ENCODE data around the gene PGLYRP2. TPM values are rescaled to one million over a fixed set of nuclear protein-coding genes. Genes with fewer than 3 reads are reported as not detected.

PGLYRP2 gene
- total and polyA plus RNA-seq, 2 donors (not counting 1 experiment from before 2014, with no cell fraction given) = not detected

GRCh38 chr19:15463861-15464371 is 15.4 kb downstream of the PGLYRP2 start:
- Histone ChIP-seq H3K4me1 (ENCODE audit: control insufficient read depth, extremely low read depth, insufficient read depth, low read length) (no peaks in the 10 kb centered on the region), H4K20me1 (ENCODE audit: control insufficient read depth, extremely low read depth, insufficient read depth, low read length) (no peaks in the 10 kb centered on the region), H3K27me3 (ENCODE audit: control insufficient read depth, insufficient read depth, low read length) (peaks cover 8% of the 10 kb centered on the region), H3K36me3 (ENCODE audit: control insufficient read depth, insufficient read depth, low read length) (no peaks in the 10 kb centered on the region), H3K27ac (ENCODE audit: insufficient read depth, low read length) (no peak overlapping the region), H3K9me3 (ENCODE audit: control insufficient read depth, insufficient read depth, low read depth, low read length) (no peaks in the 10 kb centered on the region), H3K4me3 (replicated peaks in 1 of 4; ENCODE audit: control extremely low read depth in 1 of 4, insufficient read depth in 1 of 4, low read depth in 3 of 4, low read length in 4 of 4) (no peak overlapping the region), H3K79me2 (ENCODE audit: control insufficient read depth, insufficient read depth, low read length) (no peaks in the 10 kb centered on the region), H3K4me2 (ENCODE audit: extremely low read depth, insufficient read depth, low read length) (no peak overlapping the region), H2AFZ (ENCODE audit: low read length) (no peak overlapping the region), H3K9ac (ENCODE audit: insufficient read depth, low read length) (no peak overlapping the region)
- TF ChIP-seq EZH2 (IDR thresholded peaks at IDR 0.05; ENCODE audit: low read length, missing control alignments) = no peak
- no peak for TF ChIP-seq CTCF (conservative IDR thresholded peaks at IDR 0.05 in 1 of 2, IDR thresholded peaks at IDR 0.05 in 1 of 2; ENCODE audit: low read depth in 1 of 2, low read length in 2 of 2)
- DNase-seq (ENCODE audit: low read depth in 2 of 2) = no peak

GRCh38 chr19:15461694-15462093 is 17.6 kb downstream of the PGLYRP2 start:
- no peak for DNase-seq (ENCODE audit: low read depth in 2 of 2)
- H3K79me2 ChIP-seq (ENCODE audit: control insufficient read depth, insufficient read depth, low read length) = no peaks in the 10 kb centered on the region
- H3K27ac ChIP-seq (ENCODE audit: insufficient read depth, low read length) = no peak overlapping the region
- no peaks in the 10 kb centered on the region for H3K9me3 ChIP-seq (ENCODE audit: control insufficient read depth, insufficient read depth, low read depth, low read length)
- H3K4me1 ChIP-seq (ENCODE audit: control insufficient read depth, extremely low read depth, insufficient read depth, low read length) = no peaks in the 10 kb centered on the region
- peaks cover 17% of the 10 kb centered on the region for H3K27me3 ChIP-seq (ENCODE audit: control insufficient read depth, insufficient read depth, low read length)
- no peaks in the 10 kb centered on the region for H3K36me3 ChIP-seq (ENCODE audit: control insufficient read depth, insufficient read depth, low read length)
- H3K4me2 ChIP-seq (ENCODE audit: extremely low read depth, insufficient read depth, low read length) = no peak overlapping the region
- H3K4me3 ChIP-seq (replicated peaks in 1 of 4; ENCODE audit: control extremely low read depth in 1 of 4, insufficient read depth in 1 of 4, low read depth in 3 of 4, low read length in 4 of 4) = no peak overlapping the region
- TF ChIP-seq CTCF (conservative IDR thresholded peaks at IDR 0.05 in 1 of 2, IDR thresholded peaks at IDR 0.05 in 1 of 2; ENCODE audit: low read depth in 1 of 2, low read length in 2 of 2) (no peak), EZH2 (IDR thresholded peaks at IDR 0.05; ENCODE audit: low read length, missing control alignments) (no peak)
- no peak overlapping the region for H3K9ac ChIP-seq (ENCODE audit: insufficient read depth, low read length)
- no peak overlapping the region for H2AFZ ChIP-seq (ENCODE audit: low read length)
- no peaks in the 10 kb centered on the region for H4K20me1 ChIP-seq (ENCODE audit: control insufficient read depth, extremely low read depth, insufficient read depth, low read length)

GRCh38 chr19:15457701-15458484 is 21.4 kb downstream of the PGLYRP2 start:
- Histone ChIP-seq H3K9ac (ENCODE audit: insufficient read depth, low read length) (no peak overlapping the region), H3K27me3 (ENCODE audit: control insufficient read depth, insufficient read depth, low read length) (peaks cover 32% of the 10 kb centered on the region), H3K79me2 (ENCODE audit: control insufficient read depth, insufficient read depth, low read length) (no peaks in the 10 kb centered on the region), H4K20me1 (ENCODE audit: control insufficient read depth, extremely low read depth, insufficient read depth, low read length) (no peaks in the 10 kb centered on the region), H3K4me3 (replicated peaks in 1 of 4; ENCODE audit: control extremely low read depth in 1 of 4, insufficient read depth in 1 of 4, low read depth in 3 of 4, low read length in 4 of 4) (no peak overlapping the region), H3K36me3 (ENCODE audit: control insufficient read depth, insufficient read depth, low read length) (no peaks in the 10 kb centered on the region), H3K4me1 (ENCODE audit: control insufficient read depth, extremely low read depth, insufficient read depth, low read length) (peaks cover 3% of the 10 kb centered on the region), H3K4me2 (ENCODE audit: extremely low read depth, insufficient read depth, low read length) (no peak overlapping the region), H3K9me3 (ENCODE audit: control insufficient read depth, insufficient read depth, low read depth, low read length) (no peaks in the 10 kb centered on the region), H3K27ac (ENCODE audit: insufficient read depth, low read length) (no peak overlapping the region), H2AFZ (ENCODE audit: low read length) (no peak overlapping the region)
- TF ChIP-seq EZH2 (IDR thresholded peaks at IDR 0.05; ENCODE audit: low read length, missing control alignments) (peak; percentile 65), CTCF (conservative IDR thresholded peaks at IDR 0.05 in 1 of 2, IDR thresholded peaks at IDR 0.05 in 1 of 2; ENCODE audit: low read depth in 1 of 2, low read length in 2 of 2) (no peak)
- DNase-seq (ENCODE audit: low read depth in 2 of 2) = no peak

Data from fibroblast of lung (primary cell).